Measurements from ENCODE around the gene PURB.
"Not testable (repeated sequence)": the region's sequence is repeated elsewhere in the genome, so short reads cannot be mapped to it uniquely, and the experiment has no call there.

The PURB gene

GRCh38 chr7:44849885-44850544 lies 35.3 kb downstream of the PURB start:
- no peak for DNase-seq

- DNase-seq, result no peak
These were observed 36.0 kb downstream of the PURB start for GRCh38 chr7:44849259-44849884.

- DNase-seq, result peak; percentile 99
These were observed 37.3 kb downstream of the PURB start, which contains the start of gene H2AZ2 for GRCh38 chr7:44847920-44848634. Gene H2AZ2, minus strand, starts transcription at chr7:44848087. Its CDS starts 116 bp downstream, at chr7:44847971.

- DNase-seq, result peak; percentile 88
These were observed 37.8 kb downstream of the PURB start for GRCh38 chr7:44847509-44847919.

- no peak for DNase-seq
These were observed 38.4 kb downstream of the PURB start for GRCh38 chr7:44846816-44847508.

GRCh38 chr7:44846390-44846789 lies 38.9 kb downstream of the PURB start:
- DNase-seq, result not testable (repeated sequence)

GRCh38 chr7:44845451-44845850 lies 39.9 kb downstream of the PURB start:
- DNase-seq, result no peak

- DNase-seq, result not testable (repeated sequence)
These were observed 41.9 kb downstream of the PURB start for GRCh38 chr7:44843440-44843839.

- not testable (repeated sequence) for DNase-seq
These were observed 42.7 kb downstream of the PURB start for GRCh38 chr7:44842675-44843074.

GRCh38 chr7:44838751-44839150 lies 46.6 kb downstream of the PURB start:
- no peak for DNase-seq

GRCh38 chr7:44827567-44827966 lies 57.8 kb downstream of the PURB start:
- no peak for DNase-seq
